CD14-positive monocyte (primary cell): ENCODE results near the gene USP54. TPM values are rescaled to one million over a fixed set of nuclear protein-coding genes. Genes with fewer than 3 reads are reported as not detected.

ENCODE experiments used
- DNase-seq, 3 donors: peaks; one replicate each; pipeline ENCODE4 v3.0.0-alpha.2; 2011 to 2022
- H2AFZ ChIP-seq: 2 replicates; pipeline ENCODE4 v1.6.0; 2012; ENCODE audit warnings: mild to moderate bottlenecking, low read depth, low read length, inconsistent platforms; ENCODE audit not compliant: insufficient read depth, poor library complexity, severe bottlenecking
- H3K27ac ChIP-seq, 2 donors: 1 replicate in 1 of 2; 2 replicates in 1 of 2; pipeline ENCODE4 v1.5.1; 2012 to 2013; ENCODE audit warnings: low read length in 2 of 2, control low read depth in 1 of 2, inconsistent platforms in 1 of 2, low read depth in 1 of 2, mild to moderate bottlenecking in 1 of 2
- H3K27me3 ChIP-seq, 2 donors: one replicate each; pipeline versions ENCODE4 v1.6.0 to v1.6.1; 2011 to 2013; ENCODE audit warnings: low read length in 2 of 2; ENCODE audit not compliant: control insufficient read depth in 2 of 2, insufficient read depth in 2 of 2
- H3K36me3 ChIP-seq, 2 donors: replicated peaks in 1 of 2; 1 replicate in 1 of 2; 2 replicates in 1 of 2; pipeline versions ENCODE4 v1.5.1 to v1.6.1; 2012 to 2013; ENCODE audit warnings: low read length in 2 of 2, control low read depth in 1 of 2, inconsistent platforms in 1 of 2, mild to moderate bottlenecking in 1 of 2; ENCODE audit not compliant: insufficient read depth in 2 of 2, control insufficient read depth in 1 of 2
- H3K4me1 ChIP-seq, 2 donors: 1 replicate in 1 of 2; 2 replicates in 1 of 2; pipeline versions ENCODE4 v1.5.1 to v1.6.1; 2012 to 2013; ENCODE audit warnings: low read length in 2 of 2, control low read depth in 1 of 2, inconsistent platforms in 1 of 2, mild to moderate bottlenecking in 1 of 2, moderate library complexity in 1 of 2; ENCODE audit not compliant: insufficient read depth in 2 of 2, control insufficient read depth in 1 of 2
- H3K4me2 ChIP-seq: replicated peaks from 2 replicates; pipeline ENCODE3; 2012; ENCODE audit warnings: low read length, moderate library complexity, mild to moderate bottlenecking; ENCODE audit not compliant: poor library complexity, severe bottlenecking; ENCODE audit errors: extremely low read depth
- H3K4me3 ChIP-seq, 3 experiments: fragments of 200-600 bp in 1 of 3; sonication (generic) in 1 of 3; replicated peaks in 1 of 3; 1 replicate in 2 of 3; 2 replicates in 1 of 3; pipeline ENCODE4 v1.5.1; 2011 to 2013; ENCODE audit warnings: low read length in 3 of 3, mild to moderate bottlenecking in 3 of 3, control low read depth in 2 of 3, low read depth in 2 of 3, inconsistent platforms in 1 of 3, moderate library complexity in 1 of 3
- H3K79me2 ChIP-seq: 2 replicates; pipeline ENCODE4 v1.6.0; 2012; ENCODE audit warnings: mild to moderate bottlenecking, control low read depth, inconsistent platforms, low read length, moderate library complexity; ENCODE audit not compliant: insufficient read depth
- H3K9ac ChIP-seq: 2 replicates; pipeline ENCODE4 v1.6.0; 2017; ENCODE audit warnings: low read length, mild to moderate bottlenecking; ENCODE audit not compliant: insufficient read depth, poor library complexity, severe bottlenecking
- H3K9me3 ChIP-seq, 2 donors: replicated peaks in 1 of 2; 1 replicate in 1 of 2; 2 replicates in 1 of 2; pipeline versions ENCODE4 v1.5.1 to v1.6.1; 2012 to 2013; ENCODE audit warnings: low read length in 2 of 2, control low read depth in 1 of 2; ENCODE audit not compliant: control insufficient read depth in 1 of 2, insufficient read depth in 1 of 2
- H4K20me1 ChIP-seq: 2 replicates; pipeline ENCODE4 v1.6.0; 2012; ENCODE audit warnings: mild to moderate bottlenecking, low read length, control low read depth, moderate library complexity; ENCODE audit not compliant: insufficient read depth
- H3K27ac Mint-ChIP-seq, 7 donors: one replicate each; pipeline ENCODE4 v1.8.0; 2020; ENCODE audit warnings: mild to moderate bottlenecking in 7 of 7, mixed read lengths in 7 of 7, moderate library complexity in 6 of 7, inconsistent platforms in 2 of 7
- H3K27me3 Mint-ChIP-seq, 3 donors: one replicate each; pipeline ENCODE4 v1.8.0; 2021 to 2022; ENCODE audit warnings: low read depth in 3 of 3, mild to moderate bottlenecking in 3 of 3, mixed read lengths in 3 of 3, moderate library complexity in 3 of 3, inconsistent platforms in 1 of 3
- H3K36me3 Mint-ChIP-seq, 2 donors: one replicate each; pipeline ENCODE4 v1.8.0; 2020; ENCODE audit warnings: mixed read lengths in 2 of 2, inconsistent platforms in 1 of 2, mild to moderate bottlenecking in 1 of 2
- H3K4me1 Mint-ChIP-seq: one replicate; pipeline ENCODE4 v1.8.0; 2020; ENCODE audit warnings: mild to moderate bottlenecking, mixed read lengths
- H3K4me3 Mint-ChIP-seq, 2 donors: one replicate each; pipeline ENCODE4 v1.8.0; 2020; ENCODE audit warnings: mild to moderate bottlenecking in 2 of 2, mixed read lengths in 2 of 2, moderate library complexity in 1 of 2
- H3K9me3 Mint-ChIP-seq, 7 donors: one replicate each; pipeline ENCODE4 v1.8.0; 2020 to 2022; ENCODE audit warnings: mixed read lengths in 7 of 7, mild to moderate bottlenecking in 6 of 7, moderate library complexity in 6 of 7, inconsistent platforms in 2 of 7
- CTCF ChIP-seq: fragments of 200-600 bp; IDR thresholded peaks from one replicate; pipeline ENCODE4 v1.8.0; 2022; ENCODE audit warnings: antibody characterized with exemption, mild to moderate bottlenecking
- WGBS: methylation state at CpG from one replicate; pipeline ENCODE4 v1.1.5; 2013; ENCODE audit warnings: missing lambda C conversion rate; ENCODE audit not compliant: insufficient coverage; 5-methylcytosine and 5-hydroxymethylcytosine counted together
- intact Hi-C, 2 donors: fragments of 100-400 bp; cut with micrococcal nuclease; formaldehyde crosslinking; loops; one replicate each; pipeline versions ENCODE4 v1.15.0 to v1.15.1; 2023
- polyA plus RNA-seq, 3 donors: library from polyadenylated mRNA; depleted of rRNA in 1 of 3; unstranded in 2 of 3; stranded (reverse) in 1 of 3; fragments of 300-500 nt in 2 of 3; fragments of >200 nt in 1 of 3; fragmentation: Illumina TruSeq in 2 of 3; gene quantifications; 1 replicate in 2 of 3; 2 replicates in 1 of 3; pipeline ENCODE4 v1.2.3, GENCODE V29; 2012 to 2021

USP54 gene
- polyA plus RNA-seq, 3 donors: 0.28 to 2.4 (median 0.55) TPM

- no peak for TF ChIP-seq CTCF
- H3K79me2 ChIP-seq: peaks cover 59% of the 10 kb centered on the region
- H3K36me3 Mint-ChIP-seq: peaks cover 2 to 6% of the 10 kb centered on the region in 2 donors
- WGBS: no CpG with 5 or more reads among the region's 2 CpGs
- H3K4me3 ChIP-seq: peak overlapping the region; percentile 85 to 96 (median 95)
- no peaks in the 10 kb centered on the region for H3K9me3 ChIP-seq
- H4K20me1 ChIP-seq: peaks cover 21% of the 10 kb centered on the region
- peak overlapping the region; percentile 95 to 100 for H3K27ac ChIP-seq
- peaks cover 24 to 33% of the 10 kb centered on the region in 2 donors for H3K4me1 ChIP-seq
- peak overlapping the region; percentile 84 for H2AFZ ChIP-seq
- peak overlapping the region; percentile 97 to 99 (median 97) for H3K27ac Mint-ChIP-seq
- no peaks in the 10 kb centered on the region for H3K9me3 Mint-ChIP-seq
- H3K27me3 Mint-ChIP-seq: no peaks in the 10 kb centered on the region
- H3K27me3 ChIP-seq: no peaks in the 10 kb centered on the region
- H3K4me1 Mint-ChIP-seq: peaks cover 38% of the 10 kb centered on the region
- H3K9ac ChIP-seq: peak overlapping the region; percentile 94
- no peak for DNase-seq
- H3K4me3 Mint-ChIP-seq: peak overlapping the region; percentile 94 to 98
- intact Hi-C loops: no loop called here
- H3K4me2 ChIP-seq: peak overlapping the region; percentile 92
- H3K36me3 ChIP-seq: no peaks in the 10 kb centered on the region
Measured at GRCh38 chr10:73494877-73495225, 96.3 kb downstream of the USP54 start.

- H3K27me3 Mint-ChIP-seq: no peaks in the 10 kb centered on the region
- TF ChIP-seq CTCF: no peak
- DNase-seq: no peak
- Histone ChIP-seq H3K9me3 (no peaks in the 10 kb centered on the region), H3K4me3 (no peak overlapping the region), H3K36me3 (no peaks in the 10 kb centered on the region), H2AFZ (no peak overlapping the region), H3K79me2 (peaks cover 65% of the 10 kb centered on the region), H3K4me1 (peaks cover 24 to 33% of the 10 kb centered on the region in 2 donors), H3K27ac (peak overlapping the region; percentile 11 to 49), H4K20me1 (peaks cover 27% of the 10 kb centered on the region), H3K27me3 (no peaks in the 10 kb centered on the region), H3K9ac (no peak overlapping the region), H3K4me2 (peak overlapping the region; percentile 28)
- H3K4me3 Mint-ChIP-seq: peak overlapping the region in 1 of 2 donors; percentile 37
- 98% methylated on average over 7 of the region's 15 CpGs for WGBS
- intact Hi-C loops: no loop called here
- peaks cover 40% of the 10 kb centered on the region for H3K4me1 Mint-ChIP-seq
- peak overlapping the region; percentile 49 to 97 (median 71) for H3K27ac Mint-ChIP-seq
- no peaks in the 10 kb centered on the region for H3K9me3 Mint-ChIP-seq
- peaks cover 4 to 6% of the 10 kb centered on the region in 2 donors for H3K36me3 Mint-ChIP-seq
Measured at GRCh38 chr10:73494213-73494612, 96.9 kb downstream of the USP54 start.
